KBM-7 (cell line): ENCODE data around the gene KSR1.
"Not testable (repeated sequence)": the region's sequence is repeated elsewhere in the genome, so short reads cannot be mapped to it uniquely, and the experiment has no call there.

Experiments
- DNase-seq: peaks from one replicate; pipeline ENCODE4 v3.0.0-alpha.2; 2015
- in situ Hi-C: fragments of 300-500 bp; cut with MboI; formaldehyde crosslinking; loops from 2 replicates; pipeline ENCODE4 v1.14.3; 2020; ENCODE audit warnings: low sequenced_read_pairs, low pct_unique_long_range_greater_than_20kb, mixed read lengths

Gene KSR1

DNA sequence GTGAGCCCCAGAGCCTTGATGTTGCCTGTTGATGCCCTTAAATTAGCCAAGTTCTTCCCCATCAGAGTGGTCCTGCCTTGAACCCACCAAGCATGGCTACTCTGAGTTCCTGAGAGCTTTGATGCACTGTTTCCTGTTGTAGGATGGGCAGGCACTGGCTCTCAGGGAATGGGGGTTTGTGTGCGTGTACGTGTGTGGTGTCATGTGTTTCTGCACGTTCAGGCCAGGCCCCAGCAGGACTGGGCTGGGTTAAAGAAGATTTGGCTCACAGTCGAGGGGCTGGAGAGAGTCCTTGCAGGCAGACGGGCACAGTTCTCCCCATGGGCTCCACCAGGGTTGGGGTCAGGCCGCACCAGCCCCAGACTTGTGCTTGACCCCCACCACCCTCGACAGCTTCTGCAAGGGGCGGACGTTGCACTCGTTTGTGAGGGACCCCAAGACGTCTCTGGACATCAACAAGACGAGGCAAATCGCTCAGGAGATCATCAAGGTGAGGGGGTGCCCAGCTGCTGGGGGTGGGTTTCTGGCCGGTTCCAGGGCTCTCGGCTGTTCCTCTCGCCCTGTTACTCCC, 151.4 kb downstream of the KSR1 start:
- in situ Hi-C loops: no loop called here
- no peak for DNase-seq

DNA sequence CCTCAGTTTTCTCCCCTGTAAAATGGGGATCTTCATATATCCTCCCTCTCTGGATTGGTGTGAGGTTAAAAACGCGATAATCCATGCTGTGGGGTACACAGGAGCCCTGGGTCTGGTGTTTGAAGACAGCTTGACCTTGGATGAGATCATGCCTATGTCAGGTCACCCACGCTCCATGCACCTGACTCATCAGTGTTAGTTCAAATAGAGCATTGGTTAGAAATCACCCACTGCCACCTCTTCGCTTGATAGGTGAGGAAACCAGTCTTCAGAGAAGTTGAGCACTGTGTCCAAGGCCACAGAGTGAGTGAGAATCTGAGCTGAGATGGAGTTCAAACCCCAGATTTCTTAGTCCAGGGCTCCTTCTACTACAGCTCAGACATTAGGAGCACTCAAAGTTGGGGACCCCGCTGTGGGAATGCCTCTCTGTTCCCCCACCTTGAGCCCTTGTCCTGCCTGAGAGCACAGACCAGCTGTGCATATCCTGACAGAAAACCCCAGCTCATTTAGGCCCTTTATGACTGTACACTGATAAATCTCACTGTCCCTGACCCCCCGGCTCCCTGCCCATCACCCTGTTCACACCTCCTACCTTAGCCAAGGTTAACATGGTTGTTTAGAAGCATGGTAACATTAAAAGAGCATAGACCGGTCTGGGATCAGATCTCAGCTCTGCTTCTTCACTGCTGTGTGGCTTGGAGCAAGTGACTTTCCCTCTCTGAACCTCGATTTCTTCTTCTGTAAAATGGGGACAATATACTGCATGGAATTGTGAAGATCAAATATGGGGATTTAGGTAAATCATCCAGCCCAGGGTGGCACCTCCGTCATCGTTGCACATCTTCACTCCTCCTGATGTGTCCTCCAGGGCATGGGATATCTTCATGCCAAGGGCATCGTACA, 152.3 kb downstream of the KSR1 start:
- in situ Hi-C loops: no loop called here
- no peak for DNase-seq

DNA sequence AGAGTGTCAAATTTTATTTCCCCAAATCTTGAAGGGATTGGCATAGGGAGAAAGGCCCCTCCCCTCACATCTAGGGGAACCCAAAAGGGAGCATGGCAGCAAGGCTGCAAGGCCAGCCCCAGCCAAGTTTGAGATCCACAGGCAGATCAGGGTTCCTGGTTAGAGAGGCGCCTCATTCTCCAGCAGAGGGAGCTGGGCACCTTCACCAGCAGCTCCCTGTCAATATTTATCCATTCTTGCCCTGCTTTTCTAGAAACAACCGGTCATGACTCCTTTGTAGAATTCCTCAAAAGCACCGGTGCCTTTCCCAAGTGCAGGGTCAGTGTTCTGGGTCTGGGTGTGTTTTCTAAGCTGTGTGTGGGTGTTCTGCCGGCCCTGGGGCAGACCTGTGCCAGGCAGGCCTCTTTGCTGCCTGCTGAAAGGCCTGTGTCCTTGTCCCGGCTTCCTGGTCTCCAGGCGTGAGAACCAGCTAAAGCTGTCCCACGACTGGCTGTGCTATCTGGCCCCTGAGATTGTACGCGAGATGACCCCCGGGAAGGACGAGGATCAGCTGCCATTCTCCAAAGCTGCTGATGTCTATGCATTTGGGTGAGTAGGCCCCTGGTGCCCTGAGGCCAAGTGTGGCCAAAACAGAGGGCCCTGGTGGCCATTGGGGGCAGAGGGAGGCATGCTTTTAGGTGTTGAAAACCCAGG, 153.5 kb downstream of the KSR1 start:
- in situ Hi-C loops: no loop called here
- DNase-seq: peak; percentile 69

DNA sequence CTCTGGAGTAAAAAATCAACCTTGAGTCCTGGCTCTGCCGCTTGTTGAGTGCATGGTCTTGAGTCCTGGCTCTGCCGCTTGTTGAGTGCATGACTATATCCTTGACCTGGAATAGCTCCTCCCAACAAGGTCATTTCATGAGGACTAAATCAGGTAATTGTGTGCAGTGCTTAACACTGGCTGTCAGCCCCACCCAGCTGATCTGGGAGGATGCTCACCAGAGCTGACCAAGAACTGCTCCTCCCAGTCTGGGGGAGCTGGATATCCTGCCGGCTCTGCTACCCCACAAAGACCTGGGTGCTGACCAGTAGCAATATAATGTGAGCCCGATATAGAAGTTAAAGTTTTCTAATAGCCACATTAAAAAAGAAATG, 154.0 kb downstream of the KSR1 start:
- in situ Hi-C loops: no loop called here
- DNase-seq: no peak

DNA sequence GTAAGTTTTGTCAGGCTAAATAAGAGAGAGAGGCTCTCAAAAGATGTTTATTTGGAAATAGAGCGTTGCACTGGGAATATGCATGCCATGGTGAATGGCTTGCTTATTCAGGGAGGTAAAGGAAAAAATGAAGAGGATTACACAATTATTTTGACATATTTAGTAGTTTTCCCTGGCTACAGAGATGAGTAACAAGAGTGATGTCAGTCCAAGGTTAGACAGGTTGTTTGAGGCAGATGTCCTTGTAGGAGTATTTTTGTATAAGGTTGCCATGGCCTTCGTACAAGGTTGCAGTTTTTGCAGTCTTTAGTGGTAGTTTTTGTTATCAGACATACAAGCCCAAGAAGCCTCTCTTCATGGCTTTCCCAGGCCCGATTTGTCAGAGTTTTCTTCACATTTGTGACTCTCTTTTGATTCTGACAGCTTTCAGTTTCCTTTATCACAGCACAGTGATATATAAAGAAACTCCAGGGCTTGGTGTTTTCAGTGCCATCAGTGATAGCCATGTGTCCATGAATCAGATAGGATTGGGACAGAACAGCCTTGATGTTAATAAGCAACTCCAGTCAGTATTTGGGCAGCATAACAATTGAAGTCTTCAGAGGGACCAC, 156.0 kb downstream of the KSR1 start:
- in situ Hi-C loops: no loop called here

DNA sequence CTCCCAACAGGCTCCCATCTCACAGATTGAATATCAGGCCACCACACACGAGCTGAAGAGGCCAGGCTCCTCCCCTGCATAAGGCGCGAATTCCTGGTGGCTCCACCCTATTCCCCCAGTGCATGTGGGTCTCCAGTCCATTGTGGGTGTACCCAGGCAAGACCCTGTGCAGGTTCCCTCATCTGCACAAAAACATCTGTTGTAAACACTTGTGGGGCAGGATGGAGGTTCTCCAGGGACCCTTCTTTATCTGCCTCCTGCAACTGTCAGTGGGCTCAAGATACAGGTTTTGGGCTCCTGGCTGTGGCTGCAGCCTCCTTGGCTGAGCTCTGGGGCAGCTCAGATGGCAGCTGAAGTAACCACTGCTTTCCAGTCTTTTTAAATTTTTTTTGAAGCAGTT, 157.2 kb downstream of the KSR1 start:
- DNase-seq: no peak

More for the DNA sequence above, 156.0 kb downstream of the KSR1 start:
- no peak for DNase-seq

DNA sequence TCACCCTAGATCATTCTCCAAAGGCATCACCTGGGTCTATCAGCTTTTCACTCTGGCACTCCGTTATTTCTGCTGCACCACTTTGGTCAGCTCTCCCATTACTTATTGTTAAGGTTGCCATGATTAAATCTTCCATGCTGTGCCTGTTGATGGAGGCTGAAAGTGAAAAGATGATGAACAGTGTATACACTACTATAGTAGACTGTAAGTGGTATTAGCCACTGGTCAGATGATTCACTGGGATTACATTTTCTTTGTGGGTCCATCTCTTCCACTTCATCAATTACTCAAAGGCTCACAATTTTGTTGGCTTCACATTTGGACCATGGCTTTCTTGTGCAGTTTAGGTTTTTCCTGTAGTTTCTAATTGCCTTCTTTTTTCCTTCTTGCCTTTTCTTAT, 158.9 kb downstream of the KSR1 start:
- in situ Hi-C loops: no loop called here

More for the DNA sequence above, 157.2 kb downstream of the KSR1 start:
- in situ Hi-C loops: no loop called here

DNA sequence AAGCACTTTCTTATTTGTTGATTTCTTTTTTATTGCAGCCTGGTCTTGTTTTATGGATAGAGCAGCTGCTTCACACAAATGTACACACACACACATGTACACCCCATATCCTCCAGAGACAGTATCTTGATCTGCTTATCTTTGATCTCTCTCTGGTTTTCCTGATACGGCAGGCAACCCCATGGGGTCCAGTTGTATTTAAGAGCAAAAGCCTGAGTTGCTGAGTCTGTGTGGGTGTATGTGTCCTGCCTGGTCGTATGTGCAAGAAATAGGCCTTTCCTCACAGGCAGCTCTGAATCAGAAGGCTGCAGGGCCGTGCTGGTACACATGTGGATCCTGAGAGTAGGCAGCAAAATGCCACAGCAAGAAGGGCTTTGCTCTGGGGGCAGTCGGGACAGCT, 160.2 kb downstream of the KSR1 start:
- in situ Hi-C loops: no loop called here
- DNase-seq: no peak

More for the DNA sequence above, 158.9 kb downstream of the KSR1 start:
- no peak for DNase-seq

DNA sequence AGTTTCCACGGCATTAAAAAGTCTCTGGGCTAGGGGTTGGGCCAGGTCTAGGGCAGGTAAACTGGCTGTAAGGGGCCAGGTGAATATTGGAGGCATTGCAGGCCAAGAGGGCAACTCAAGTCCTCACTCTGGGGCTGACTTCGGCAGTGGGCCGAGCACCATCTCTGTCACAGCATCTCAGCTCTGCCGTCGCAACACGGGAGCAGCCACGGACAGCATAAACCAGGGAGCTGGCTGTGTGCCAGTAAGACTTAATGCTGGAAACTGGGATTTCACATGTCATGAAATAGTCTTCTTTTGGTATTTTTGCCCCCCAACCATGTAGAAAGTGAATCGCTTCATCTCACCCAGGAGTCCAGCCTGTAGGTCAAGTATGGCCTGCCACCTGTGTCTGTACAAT, 162.2 kb downstream of the KSR1 start:
- DNase-seq: no peak
- in situ Hi-C loops: no loop called here

DNA sequence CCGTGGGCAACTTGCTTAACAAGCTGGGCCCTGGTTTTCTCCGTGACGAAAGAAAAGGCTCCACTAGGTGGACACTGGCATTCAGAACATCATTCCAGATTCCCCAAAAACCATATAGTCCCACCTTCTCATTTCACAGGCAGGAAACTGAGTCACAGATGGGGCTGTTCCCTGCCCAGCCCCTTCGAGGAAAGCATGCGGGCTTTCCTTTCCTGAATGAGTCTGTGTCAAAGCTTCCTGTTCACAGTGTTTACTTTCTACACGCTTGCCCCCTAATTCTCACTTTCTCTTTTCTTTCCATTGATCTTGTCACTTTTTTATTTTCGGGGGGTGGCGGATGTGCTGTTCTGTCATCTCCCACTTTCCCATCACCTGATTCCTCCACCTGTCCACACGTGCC, 164.5 kb downstream of the KSR1 start:
- DNase-seq: no peak
- in situ Hi-C loops: no loop called here

DNA sequence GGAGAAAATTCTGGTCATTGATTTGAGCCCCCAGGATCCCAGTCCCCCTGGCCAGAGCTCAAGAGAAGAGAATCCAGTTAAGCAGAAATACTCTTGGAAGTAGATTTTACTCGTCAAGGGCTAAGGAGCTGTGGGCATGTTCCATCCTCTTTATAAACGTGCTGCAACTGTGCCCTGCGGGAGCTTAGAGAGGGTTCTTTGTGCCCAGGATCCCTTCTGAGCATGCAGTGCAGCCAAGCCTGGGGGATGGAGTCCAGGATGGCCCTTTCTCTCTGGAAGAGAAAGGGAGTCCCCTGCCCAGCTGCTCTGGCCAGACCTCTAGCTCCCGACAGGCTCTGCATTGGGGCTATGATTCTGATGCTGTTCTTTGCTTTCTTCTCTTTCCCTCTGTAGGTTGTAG, 165.3 kb downstream of the KSR1 start:
- in situ Hi-C loops: no loop called here
- no peak for DNase-seq

DNA sequence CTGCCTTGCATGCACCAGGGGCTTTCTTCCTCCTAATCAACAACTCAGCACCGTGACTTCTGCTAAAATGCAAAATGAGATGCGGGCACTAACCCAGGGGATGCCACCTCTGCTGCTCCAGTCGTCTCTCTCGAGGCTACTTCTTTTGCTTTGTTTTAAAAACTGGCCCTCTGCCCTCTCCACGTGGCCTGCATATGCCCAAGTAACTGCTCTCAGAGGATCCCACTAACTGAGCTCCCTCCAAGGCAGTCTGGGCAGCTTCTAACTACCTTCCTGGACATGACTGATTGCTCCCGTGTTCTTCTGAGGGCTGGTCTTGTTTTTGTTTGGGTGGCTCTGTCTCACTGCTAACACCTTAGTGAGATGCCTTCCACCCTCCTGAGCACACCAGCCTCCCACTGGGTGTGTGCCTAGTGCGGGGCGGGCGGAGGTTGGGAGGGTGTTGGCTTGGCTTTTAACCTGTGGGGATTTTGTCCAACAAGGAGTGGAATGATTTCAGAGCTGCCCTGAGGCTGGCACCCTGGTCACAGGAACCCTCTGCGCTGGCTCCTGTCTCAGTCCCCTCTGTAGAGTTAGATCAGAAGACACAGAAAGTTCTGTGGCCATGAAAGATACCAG, 165.8 kb downstream of the KSR1 start:
- no peak for DNase-seq
- in situ Hi-C loops: no loop called here

DNA sequence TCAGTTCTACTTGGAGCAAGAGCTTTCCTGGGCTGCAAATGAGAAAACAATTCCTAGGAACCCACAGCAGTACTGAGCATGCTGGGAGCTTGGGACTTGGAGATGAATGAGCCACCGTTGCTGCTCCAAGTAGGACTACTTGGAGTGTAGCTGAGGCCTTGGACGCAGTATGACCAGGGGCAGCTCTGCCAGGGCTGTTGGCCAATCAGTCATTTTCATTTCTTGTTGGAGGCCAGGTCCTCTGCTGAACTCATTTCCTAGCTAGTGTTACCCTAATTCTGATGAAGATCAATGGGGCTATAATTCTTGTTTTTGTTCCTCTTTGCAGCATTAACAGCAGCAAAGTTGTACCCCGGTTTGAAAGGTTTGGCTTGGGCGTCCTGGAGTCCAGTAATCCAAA, 166.7 kb downstream of the KSR1 start:
- in situ Hi-C loops: no loop called here
- no peak for DNase-seq

DNA sequence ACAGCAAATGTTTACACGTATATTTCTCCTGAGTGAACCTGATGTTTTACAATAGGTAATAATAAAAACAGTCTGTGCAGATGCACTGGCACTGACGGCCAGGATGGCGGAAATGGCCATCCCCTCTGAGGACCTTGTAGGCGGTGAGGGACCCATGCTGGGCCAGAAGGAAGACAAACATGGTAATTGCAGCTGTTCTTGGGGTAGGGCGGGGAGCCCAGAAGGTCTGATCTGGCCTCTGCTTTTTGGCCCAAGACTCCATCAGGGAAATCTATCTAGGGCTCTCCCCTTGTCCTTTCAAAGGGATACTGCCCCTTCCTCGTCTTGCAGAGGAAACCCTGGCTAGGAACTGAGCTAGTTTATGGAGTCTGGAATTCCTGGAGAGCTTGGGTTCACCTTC, 167.4 kb downstream of the KSR1 start:
- DNase-seq: no peak
- in situ Hi-C loops: no loop called here

DNA sequence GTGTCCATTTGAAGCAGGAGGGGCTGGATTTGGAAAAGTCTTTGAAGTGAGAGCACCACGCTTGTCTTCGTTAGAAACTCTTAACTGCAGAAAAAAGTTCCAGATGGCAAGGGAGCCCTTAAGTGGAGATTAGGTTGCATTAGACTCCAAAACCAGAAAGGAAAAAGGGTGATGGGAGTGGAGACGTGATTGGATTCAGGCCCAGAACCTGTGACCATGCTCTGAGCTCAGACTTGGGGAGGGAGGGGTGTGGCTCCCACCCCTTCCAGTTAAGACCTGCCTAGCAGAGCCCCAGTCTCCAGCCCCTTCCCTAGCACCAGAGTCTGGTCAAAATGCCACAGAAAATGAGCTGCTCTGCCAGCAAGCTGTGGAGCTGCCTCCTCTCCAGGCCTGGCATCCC, 168.3 kb downstream of the KSR1 start:
- no peak for DNase-seq
- in situ Hi-C loops: no loop called here

DNA sequence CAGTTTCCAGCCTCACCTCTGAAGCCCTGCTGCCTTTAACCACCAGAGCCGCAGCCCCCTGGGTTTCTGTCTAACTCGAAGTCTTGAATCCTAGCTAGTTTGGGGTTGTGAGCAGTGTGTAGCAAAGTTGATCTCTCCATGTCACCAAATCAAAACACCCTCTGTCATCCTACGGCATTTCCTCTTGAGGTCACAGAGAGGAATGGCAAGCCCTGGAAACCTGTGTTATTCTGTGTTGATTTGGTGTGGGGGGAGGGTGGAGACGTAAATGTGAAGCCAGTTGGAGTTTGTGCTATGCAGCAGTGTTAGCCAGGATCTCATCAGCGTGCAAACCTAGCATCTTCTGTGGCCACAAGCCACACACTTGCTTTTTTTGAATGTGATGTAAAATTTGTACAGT, 169.6 kb downstream of the KSR1 start:
- in situ Hi-C loops: no loop called here

DNA sequence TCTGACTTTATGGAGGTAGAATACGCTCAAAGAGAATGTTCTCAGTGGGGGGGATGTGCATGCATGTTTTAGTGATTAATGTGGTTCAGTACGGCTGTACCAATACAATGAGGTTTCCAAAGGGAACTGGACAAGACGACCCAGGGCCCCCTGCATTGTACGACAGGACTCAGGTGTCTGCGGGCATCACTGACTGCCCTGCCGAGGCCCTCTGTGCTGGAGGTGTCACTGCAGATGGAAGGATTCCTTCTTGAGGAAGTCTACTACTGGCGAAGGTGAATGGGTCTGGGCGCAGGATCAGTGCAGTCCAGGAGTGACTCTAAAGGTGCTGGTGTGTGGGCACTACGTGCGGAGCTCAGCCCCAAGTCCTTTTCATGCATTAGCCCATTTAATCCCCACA, 171.3 kb downstream of the KSR1 start:
- in situ Hi-C loops: no loop called here
- DNase-seq: no peak

More for the DNA sequence above, 169.6 kb downstream of the KSR1 start:
- DNase-seq: no peak

DNA sequence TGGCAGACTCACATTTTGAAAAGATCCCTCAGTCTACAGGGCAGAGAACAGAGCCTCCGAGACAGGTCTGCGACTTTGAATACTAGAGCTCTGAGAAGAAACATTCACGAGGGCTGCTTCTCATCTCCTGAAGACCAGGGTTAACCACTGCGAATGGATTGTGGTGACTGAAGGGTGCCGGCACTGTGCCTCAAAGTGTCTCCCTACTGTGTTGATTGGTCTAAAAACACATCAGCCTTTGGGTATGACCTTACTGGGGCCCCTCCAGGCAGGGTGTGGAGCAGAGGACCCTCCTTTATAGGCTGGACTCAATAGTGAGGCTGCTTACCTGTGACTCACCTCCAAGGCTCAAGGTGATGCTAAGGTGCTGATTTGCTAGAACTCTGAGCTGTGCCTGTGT, 172.1 kb downstream of the KSR1 start:
- in situ Hi-C loops: no loop called here
- DNase-seq: no peak

DNA sequence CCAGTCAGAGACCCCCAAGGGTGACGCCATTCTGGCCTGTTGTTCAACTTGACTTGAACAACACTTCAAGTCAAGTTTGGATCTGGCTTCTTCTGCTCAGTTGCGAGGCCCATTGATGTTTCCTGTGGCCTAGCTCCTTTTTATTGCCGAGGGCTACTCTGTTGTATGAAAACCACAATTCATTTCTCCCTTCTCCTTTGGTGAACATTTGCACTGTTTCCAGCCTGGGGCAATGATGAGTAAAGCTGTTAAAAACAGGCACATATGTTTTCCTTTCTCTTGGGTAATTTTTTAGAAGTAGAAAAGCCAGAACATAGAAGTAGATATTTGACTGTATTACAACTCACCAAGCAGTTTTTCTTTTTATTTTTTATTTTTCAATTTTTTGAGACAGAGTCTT, 173.0 kb downstream of the KSR1 start:
- DNase-seq, in situ Hi-C loops: not testable (repeated sequence)
